Astrocyte (in vitro differentiated cells and primary cell): ENCODE measurements around the gene ACVR1. TPM values are rescaled to one million over a fixed set of nuclear protein-coding genes. Genes with fewer than 3 reads are reported as not detected.

Experiments used
- DNase-seq: peaks from one replicate; pipeline ENCODE4 v3.0.0-alpha.2; 2010; ENCODE audit warnings: low read depth
- FAIRE-seq: peaks from 2 replicates; lab custom pipeline; 2011; peaks lifted over from hg19 to GRCh38; lab: Jason Lieb, UNC
- H2AFZ ChIP-seq: 2 replicates; pipeline ENCODE4 v1.6.0; 2012; ENCODE audit warnings: low read depth, low read length, inconsistent platforms
- H3K27ac ChIP-seq: 2 replicates; pipeline ENCODE4 v1.5.1; 2011; ENCODE audit warnings: low read depth, low read length, inconsistent platforms
- H3K27me3 ChIP-seq: 2 replicates; pipeline ENCODE4 v1.6.0; 2011; ENCODE audit warnings: low read length, inconsistent platforms; ENCODE audit not compliant: insufficient read depth
- H3K36me3 ChIP-seq: 2 replicates; pipeline ENCODE4 v1.5.1; 2011; ENCODE audit warnings: low read length, inconsistent platforms; ENCODE audit not compliant: insufficient read depth
- H3K4me1 ChIP-seq: 2 replicates; pipeline ENCODE4 v1.5.1; 2011; ENCODE audit warnings: low read length, inconsistent platforms; ENCODE audit not compliant: insufficient read depth
- H3K4me2 ChIP-seq: 2 replicates; pipeline ENCODE4 v1.6.0; 2012; ENCODE audit warnings: low read length, inconsistent platforms
- H3K4me3 ChIP-seq: 2 replicates; pipeline ENCODE4 v1.5.1; 2011; ENCODE audit warnings: low read depth, mild to moderate bottlenecking, low read length, inconsistent platforms; ENCODE audit not compliant: insufficient read depth
- H3K79me2 ChIP-seq: 2 replicates; pipeline ENCODE4 v1.6.0; 2012; ENCODE audit warnings: mild to moderate bottlenecking, low read length, inconsistent platforms; ENCODE audit not compliant: insufficient read depth
- H3K9ac ChIP-seq: 2 replicates; pipeline ENCODE4 v1.6.0; 2012; ENCODE audit warnings: mild to moderate bottlenecking, low read length, inconsistent platforms
- H3K9me3 ChIP-seq: 2 replicates; pipeline ENCODE4 v1.5.1; 2012; ENCODE audit warnings: low read depth, mild to moderate bottlenecking, low read length, inconsistent platforms; ENCODE audit not compliant: insufficient read depth
- H4K20me1 ChIP-seq: 2 replicates; pipeline ENCODE4 v1.6.0; 2012; ENCODE audit warnings: low read length, inconsistent platforms; ENCODE audit not compliant: insufficient read depth
- H3K27ac Mint-ChIP-seq: one replicate; pipeline ENCODE4 v1.8.0; 2021; ENCODE audit warnings: mild to moderate bottlenecking, mixed read lengths; ENCODE audit not compliant: unreplicated experiment
- H3K27me3 Mint-ChIP-seq: one replicate; pipeline ENCODE4 v1.8.0; 2021; ENCODE audit warnings: low read depth, mixed read lengths; ENCODE audit not compliant: unreplicated experiment
- H3K36me3 Mint-ChIP-seq: one replicate; pipeline ENCODE4 v1.8.0; 2021; ENCODE audit warnings: low read depth, mixed read lengths; ENCODE audit not compliant: unreplicated experiment
- H3K4me1 Mint-ChIP-seq: one replicate; pipeline ENCODE4 v1.8.0; 2021; ENCODE audit warnings: low read depth, mixed read lengths; ENCODE audit not compliant: unreplicated experiment
- H3K4me3 Mint-ChIP-seq: one replicate; pipeline ENCODE4 v1.8.0; 2021; ENCODE audit warnings: mild to moderate bottlenecking, moderate library complexity, mixed read lengths; ENCODE audit not compliant: unreplicated experiment
- H3K9me3 Mint-ChIP-seq: one replicate; pipeline ENCODE4 v1.8.0; 2021; ENCODE audit warnings: mild to moderate bottlenecking, mixed read lengths; ENCODE audit not compliant: unreplicated experiment
- CTCF ChIP-seq: IDR thresholded peaks from 2 replicates; pipeline ENCODE4 v1.5.1; 2011; ENCODE audit warnings: low read depth, mild to moderate bottlenecking, inconsistent platforms, low read length, moderate library complexity; ENCODE audit not compliant: insufficient read depth
- EZH2 ChIP-seq: IDR thresholded peaks from 2 replicates; pipeline ENCODE4 v1.6.1; 2012; ENCODE audit warnings: mild to moderate bottlenecking, low read length, inconsistent platforms; ENCODE audit not compliant: insufficient read depth
- total RNA-seq: library from RNA; stranded (reverse); gene quantifications from 2 replicates; pipeline ENCODE4 v1.2.1, GENCODE V29; 2021

The ACVR1 gene
- total RNA-seq, 1 donor from 2014 or later, result 45.9 TPM

- no peak overlapping the region for H3K4me2 ChIP-seq
- peaks cover 64% of the 10 kb centered on the region for H3K4me1 Mint-ChIP-seq
- no peaks in the 10 kb centered on the region for H3K9me3 ChIP-seq
- peaks cover 27% of the 10 kb centered on the region for H4K20me1 ChIP-seq
- peak overlapping the region; percentile 96 for H3K27ac Mint-ChIP-seq
- H3K36me3 ChIP-seq, result no peaks in the 10 kb centered on the region
- H3K79me2 ChIP-seq, result peaks cover 81% of the 10 kb centered on the region
- DNase-seq, result no peak
- no peak for TF ChIP-seq EZH2
- TF ChIP-seq CTCF, result no peak
- no peak overlapping the region for H3K4me3 Mint-ChIP-seq
- no peaks in the 10 kb centered on the region for H3K9me3 Mint-ChIP-seq
- H3K27me3 ChIP-seq, result no peaks in the 10 kb centered on the region
- peaks cover 8% of the 10 kb centered on the region for H3K36me3 Mint-ChIP-seq
- H3K4me1 ChIP-seq, result peaks cover 55% of the 10 kb centered on the region
- no peak overlapping the region for H3K9ac ChIP-seq
- no peaks in the 10 kb centered on the region for H3K27me3 Mint-ChIP-seq
- no peak for FAIRE-seq
- no peak overlapping the region for H3K27ac ChIP-seq
- no peak overlapping the region for H3K4me3 ChIP-seq
- H2AFZ ChIP-seq, result no peak overlapping the region
Observed at GRCh38 chr2:157836531-157836930, 39.6 kb downstream of the ACVR1 start.

GRCh38 chr2:157835425-157835824 is 40.7 kb downstream of the ACVR1 start:
- H3K79me2 ChIP-seq, result peaks cover 75% of the 10 kb centered on the region

More at GRCh38 chr2:157835425-157835824, 40.7 kb downstream of the ACVR1 start:
- Mint-ChIP-seq H3K36me3 (peaks cover 8% of the 10 kb centered on the region), H3K4me1 (peaks cover 64% of the 10 kb centered on the region), H3K27ac (peak overlapping the region; percentile 18), H3K4me3 (no peak overlapping the region), H3K9me3 (no peaks in the 10 kb centered on the region), H3K27me3 (no peaks in the 10 kb centered on the region)
- H3K4me2 ChIP-seq, result no peak overlapping the region
- no peak overlapping the region for H2AFZ ChIP-seq
- peaks cover 19% of the 10 kb centered on the region for H4K20me1 ChIP-seq
- DNase-seq (no peak), FAIRE-seq (no peak)
- no peak overlapping the region for H3K27ac ChIP-seq
- no peak overlapping the region for H3K4me3 ChIP-seq
- TF ChIP-seq EZH2 (no peak), CTCF (no peak)
- H3K4me1 ChIP-seq, result peaks cover 55% of the 10 kb centered on the region
- H3K9ac ChIP-seq, result no peak overlapping the region
- no peaks in the 10 kb centered on the region for H3K9me3 ChIP-seq
- no peaks in the 10 kb centered on the region for H3K27me3 ChIP-seq
- no peaks in the 10 kb centered on the region for H3K36me3 ChIP-seq
